SK-N-SH treated with all-trans-retinoic acid at 6 μM for 48 hours (cell line): ENCODE results near the gene NGEF.

Experiments used
- ARNTL ChIP-seq: fragments of 450-650 bp; formaldehyde crosslinking; IDR thresholded peaks from 2 replicates; pipeline ENCODE4 v1.5.0; 2020; ENCODE audit warnings: low read depth, mild to moderate bottlenecking, moderate library complexity, borderline replicate concordance
- CSDC2 ChIP-seq: fragments of 250-450 bp; sonication (Bioruptor Pico); IDR thresholded peaks from 2 replicates; pipeline ENCODE4 v1.5.0; 2020; ENCODE audit warnings: mild to moderate bottlenecking, moderate library complexity
- CSRNP3 ChIP-seq: fragments of 250-450 bp; sonication (Bioruptor Pico); IDR thresholded peaks from 2 replicates; pipeline ENCODE4 v1.5.1; 2021; ENCODE audit warnings: mild to moderate bottlenecking, moderate library complexity
- ESRRG ChIP-seq: fragments of 250-450 bp; sonication (Bioruptor Pico); IDR thresholded peaks from 2 replicates; pipeline ENCODE4 v1.6.1; 2021; ENCODE audit warnings: mild to moderate bottlenecking
- GLIS3 ChIP-seq: fragments of 250-450 bp; sonication (Bioruptor Pico); IDR thresholded peaks from 2 replicates; pipeline ENCODE4 v1.5.0; 2020; ENCODE audit warnings: mild to moderate bottlenecking, moderate library complexity
- PATZ1 ChIP-seq: fragments of 250-450 bp; sonication (Bioruptor Pico); IDR thresholded peaks from 2 replicates; pipeline ENCODE4 v1.8.0; 2020; ENCODE audit warnings: mild to moderate bottlenecking, moderate library complexity, borderline replicate concordance
- PPARA ChIP-seq: fragments of 250-450 bp; sonication (Bioruptor Pico); IDR thresholded peaks from 2 replicates; pipeline ENCODE4 v1.5.0; 2020; ENCODE audit warnings: mild to moderate bottlenecking, borderline replicate concordance
- TCF4 ChIP-seq: fragments of 250-450 bp; sonication (Bioruptor Pico); IDR thresholded peaks from 2 replicates; pipeline ENCODE4 v1.8.0; 2021; ENCODE audit warnings: mild to moderate bottlenecking, moderate library complexity, borderline replicate concordance
- ZFP3 ChIP-seq: fragments of 250-450 bp; sonication (Bioruptor Pico); IDR thresholded peaks from 2 replicates; pipeline ENCODE4 v1.5.0; 2020; ENCODE audit warnings: mild to moderate bottlenecking, moderate library complexity
- ZNF565 ChIP-seq: fragments of 450-650 bp; formaldehyde crosslinking; conservative IDR thresholded peaks from 2 replicates; pipeline ENCODE4 v1.5.0; 2020; ENCODE audit warnings: low read depth, mild to moderate bottlenecking, moderate library complexity
- ZNF70 ChIP-seq: fragments of 450-650 bp; formaldehyde crosslinking; IDR thresholded peaks from 2 replicates; pipeline ENCODE4 v1.5.0; 2020; ENCODE audit warnings: mild to moderate bottlenecking, moderate library complexity
- ZNF8 ChIP-seq: fragments of 450-650 bp; formaldehyde crosslinking; IDR thresholded peaks from 2 replicates; pipeline ENCODE4 v1.5.0; 2020; ENCODE audit warnings: mild to moderate bottlenecking, moderate library complexity
- TF ChIP-seq, protein P1 (sequence below): fragments of 250-450 bp; sonication (Bioruptor Pico); IDR thresholded peaks from 2 replicates; pipeline ENCODE4 v1.5.1; 2020; ENCODE audit warnings: low read depth, mild to moderate bottlenecking, moderate library complexity

DNA sequence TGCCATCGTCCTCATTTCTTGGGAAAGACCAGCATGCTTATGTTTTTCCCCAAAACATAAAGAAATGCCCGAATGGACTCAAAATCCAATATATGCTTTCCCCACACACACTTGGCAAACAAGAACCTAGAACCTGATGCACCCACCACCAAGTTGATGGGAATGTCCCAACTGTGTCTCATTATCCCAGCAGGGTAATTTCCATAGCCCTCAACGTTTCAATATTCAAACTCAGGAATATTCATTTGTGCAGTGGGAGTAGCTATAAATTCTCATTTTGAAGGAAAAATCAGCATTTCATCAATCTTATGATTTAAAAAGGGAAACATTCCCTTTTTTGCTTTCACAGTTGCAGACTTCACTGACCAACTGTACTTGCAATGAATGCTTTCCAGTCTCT is 92.3 kb downstream of the NGEF start:
- no peak for TF ChIP-seq PPARA (CRISPR knock-in tag)
- no peak for TF ChIP-seq ZFP3 (CRISPR knock-in tag)
- no peak for TF ChIP-seq ZNF70 (CRISPR knock-in tag)
- TF ChIP-seq PATZ1 (CRISPR knock-in tag), result no peak
- no peak for TF ChIP-seq ZNF8 (CRISPR knock-in tag)
- no peak for TF ChIP-seq ARNTL (CRISPR knock-in tag)
- TF ChIP-seq ZNF565 (CRISPR knock-in tag), result no peak
- TF ChIP-seq CSDC2 (CRISPR knock-in tag), result no peak
- TF ChIP-seq, protein P1, sequence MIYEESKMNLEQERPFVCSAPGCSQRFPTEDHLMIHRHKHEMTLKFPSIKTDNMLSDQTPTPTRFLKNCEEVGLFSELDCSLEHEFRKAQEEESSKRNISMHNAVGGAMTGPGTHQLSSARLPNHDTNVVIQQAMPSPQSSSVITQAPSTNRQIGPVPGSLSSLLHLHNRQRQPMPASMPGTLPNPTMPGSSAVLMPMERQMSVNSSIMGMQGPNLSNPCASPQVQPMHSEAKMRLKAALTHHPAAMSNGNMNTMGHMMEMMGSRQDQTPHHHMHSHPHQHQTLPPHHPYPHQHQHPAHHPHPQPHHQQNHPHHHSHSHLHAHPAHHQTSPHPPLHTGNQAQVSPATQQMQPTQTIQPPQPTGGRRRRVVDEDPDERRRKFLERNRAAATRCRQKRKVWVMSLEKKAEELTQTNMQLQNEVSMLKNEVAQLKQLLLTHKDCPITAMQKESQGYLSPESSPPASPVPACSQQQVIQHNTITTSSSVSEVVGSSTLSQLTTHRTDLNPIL (CRISPR knock-in tag), result no peak
- TF ChIP-seq GLIS3 (CRISPR knock-in tag), result no peak
- TF ChIP-seq TCF4, result no peak
- no peak for TF ChIP-seq CSRNP3 (CRISPR knock-in tag)
- TF ChIP-seq ESRRG (CRISPR knock-in tag), result no peak
